GM23338 (cell line): Measurements from ENCODE around the gene CENPK. TPM values are rescaled to one million over a fixed set of nuclear protein-coding genes. Genes with fewer than 3 reads are reported as not detected.
"Not testable (repeated sequence)": the region's sequence is repeated elsewhere in the genome, so short reads cannot be mapped to it uniquely, and the experiment has no call there.

Experiments
- ATAC-seq: fragments of 200-7000 bp; cut with Tn5 transposase; 3 replicates; pipeline ENCODE4 v1.9.1; 2020
- DNase-seq: peaks from one replicate; pipeline ENCODE4 v3.0.0-alpha.2; 2015; ENCODE audit warnings: low spot score
- H2AFZ ChIP-seq: fragments of 200-600 bp; sonication (generic); 2 replicates; pipeline ENCODE4 v1.8.0; 2016; ENCODE audit warnings: antibody characterized with exemption, mild to moderate bottlenecking, moderate library complexity
- H3F3A ChIP-seq: fragments of 200-600 bp; sonication (generic); replicated peaks from 2 replicates; pipeline ENCODE4 v1.8.0; 2017; ENCODE audit warnings: antibody characterized with exemption, mixed run types, low read depth
- H3K27ac ChIP-seq: fragments of 200-600 bp; sonication (generic); 2 replicates; pipeline ENCODE4 v1.6.1; 2016; ENCODE audit warnings: low read depth
- H3K27me3 ChIP-seq: fragments of 200-600 bp; sonication (generic); 2 replicates; pipeline ENCODE4 v1.8.0; 2016; ENCODE audit warnings: mild to moderate bottlenecking, mixed run types, moderate library complexity; ENCODE audit not compliant: insufficient read depth
- H3K36me3 ChIP-seq: fragments of 200-600 bp; sonication (generic); 2 replicates; pipeline ENCODE4 v1.8.0; 2016; ENCODE audit warnings: mild to moderate bottlenecking; ENCODE audit not compliant: insufficient read depth
- H3K4me1 ChIP-seq: fragments of 200-600 bp; sonication (generic); 2 replicates; pipeline ENCODE4 v1.8.0; 2016; ENCODE audit warnings: mild to moderate bottlenecking, moderate library complexity; ENCODE audit not compliant: insufficient read depth
- H3K4me2 ChIP-seq: fragments of 200-600 bp; sonication (generic); 2 replicates; pipeline ENCODE4 v1.7.1; 2017; ENCODE audit warnings: mixed run types
- H3K4me3 ChIP-seq: fragments of 200-600 bp; sonication (generic); 2 replicates; pipeline ENCODE4 v1.6.1; 2016; ENCODE audit warnings: mixed run types
- H3K79me2 ChIP-seq: fragments of 200-600 bp; sonication (generic); replicated peaks from 2 replicates; pipeline ENCODE4 v1.8.0; 2017; ENCODE audit warnings: mild to moderate bottlenecking; ENCODE audit not compliant: insufficient read depth
- H3K9me2 ChIP-seq: fragments of 200-600 bp; sonication (generic); 2 replicates; pipeline ENCODE4 v1.8.0; 2017; ENCODE audit not compliant: insufficient read depth
- H4K20me1 ChIP-seq: fragments of 200-600 bp; sonication (generic); replicated peaks from 2 replicates; pipeline ENCODE4 v1.8.0; 2017; ENCODE audit warnings: mild to moderate bottlenecking; ENCODE audit not compliant: insufficient read depth
- H3K27ac Mint-ChIP-seq: 2 replicates; pipeline ENCODE4 v1.8.0; 2020; ENCODE audit warnings: inconsistent platforms, mild to moderate bottlenecking, moderate library complexity, mixed read lengths
- H3K27me3 Mint-ChIP-seq: 3 replicates; pipeline ENCODE4 v1.8.0; 2022; ENCODE audit warnings: low read depth, mild to moderate bottlenecking, moderate library complexity, mixed read lengths, inconsistent platforms; ENCODE audit not compliant: insufficient read depth, poor library complexity
- H3K36me3 Mint-ChIP-seq: 3 replicates; pipeline ENCODE4 v1.8.0; 2021; ENCODE audit warnings: low read depth, mild to moderate bottlenecking, inconsistent platforms, moderate library complexity, mixed read lengths
- H3K4me1 Mint-ChIP-seq: 3 replicates; pipeline ENCODE4 v1.8.0; 2020; ENCODE audit warnings: mild to moderate bottlenecking, inconsistent platforms, mixed read lengths
- H3K4me3 Mint-ChIP-seq: 3 replicates; pipeline ENCODE4 v1.8.0; 2021; ENCODE audit warnings: moderate library complexity, mild to moderate bottlenecking, inconsistent platforms, mixed read lengths
- H3K9me3 Mint-ChIP-seq: 3 replicates; pipeline ENCODE4 v1.8.0; 2020; ENCODE audit warnings: moderate library complexity, mild to moderate bottlenecking, inconsistent platforms, mixed read lengths
- CREB1 ChIP-seq: fragments of 250-450 bp; sonication (Bioruptor Pico); IDR thresholded peaks from 2 replicates; pipeline ENCODE4 v1.5.0; 2020; ENCODE audit warnings: low read depth, mild to moderate bottlenecking, moderate library complexity
- EZH2 ChIP-seq: fragments of 200-600 bp; sonication (generic); IDR thresholded peaks from one replicate; pipeline ENCODE4 v1.8.0; 2017; ENCODE audit warnings: antibody characterized with exemption, mild to moderate bottlenecking, low read depth; ENCODE audit not compliant: unreplicated experiment
- EZH2phosphoT487 ChIP-seq: fragments of 200-600 bp; sonication (generic); IDR thresholded peaks from one replicate; pipeline ENCODE4 v1.8.1; 2018; ENCODE audit warnings: antibody characterized with exemption; ENCODE audit not compliant: unreplicated experiment
- POLR2AphosphoS5 ChIP-seq: IDR thresholded peaks from 2 replicates; pipeline ENCODE4 v1.6.1; 2016; ENCODE audit warnings: antibody characterized with exemption, low read depth
- STAT1 ChIP-seq: IDR thresholded peaks from one replicate; pipeline ENCODE4 v1.6.1; 2016; ENCODE audit warnings: antibody characterized with exemption; ENCODE audit not compliant: unreplicated experiment
- ZNF331 ChIP-seq: fragments of 250-450 bp; sonication (Bioruptor Pico); IDR thresholded peaks from 2 replicates; pipeline ENCODE4 v1.5.0; 2020; ENCODE audit warnings: low read depth, mild to moderate bottlenecking, moderate library complexity
- polyA plus RNA-seq: library from polyadenylated mRNA; unstranded; fragments of >200 nt; fragmentation: Nextera tagmentation; extraction: Ambion mirVana; gene quantifications from 2 replicates; pipeline ENCODE4 v1.2.1, GENCODE V29; 2016
- total RNA-seq: library from RNA; depleted of rRNA; stranded (reverse); fragments of >200 nt; shearing (Covaris generic); gene quantifications from 2 replicates; pipeline ENCODE4 v1.2.3, GENCODE V29; 2014
- TF ChIP-seq, protein P1 (sequence below), 2 experiments: fragments of 200-600 bp in 1 of 2; sonication (generic) in 1 of 2; conservative IDR thresholded peaks; 2 replicates each; pipeline versions ENCODE4 v1.5.1 to v1.6.1; 2016 to 2017; ENCODE audit warnings: antibody characterized with exemption in 2 of 2, low read depth in 2 of 2, mild to moderate bottlenecking in 2 of 2, moderate library complexity in 1 of 2

The CENPK gene
- total and polyA plus RNA-seq, 2 experiments from 2014 or later, result 50.2 to 137 TPM

DNA sequence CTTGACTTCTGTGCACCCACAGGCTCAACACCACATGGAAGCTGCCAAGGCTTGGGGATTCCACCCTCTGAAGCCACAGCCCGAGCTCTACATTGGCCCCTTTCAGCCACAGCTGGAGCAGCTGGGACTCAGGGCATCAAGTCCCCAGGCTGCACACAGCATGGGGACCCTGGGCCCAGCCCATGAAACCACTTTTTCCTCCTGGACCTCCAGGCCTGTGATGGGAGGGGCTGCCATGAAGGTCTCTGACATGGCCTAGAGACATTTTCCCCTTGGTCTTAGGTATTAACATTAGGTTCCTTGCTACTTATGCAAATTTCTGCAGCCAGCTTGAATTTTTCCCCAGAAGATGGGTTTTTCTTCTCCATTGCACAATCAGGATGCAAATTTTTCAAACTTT, 38.8 kb upstream of the CENPK start:
- not testable (repeated sequence) for H3K27me3 Mint-ChIP-seq, H3K4me1 ChIP-seq, DNase-seq, ATAC-seq, H3K27ac ChIP-seq, H3K4me3 Mint-ChIP-seq, H3K4me1 Mint-ChIP-seq, H3K4me2 ChIP-seq, H3K79me2 ChIP-seq, H3K4me3 ChIP-seq, H4K20me1 ChIP-seq, H3F3A ChIP-seq, H3K27me3 ChIP-seq, H3K9me2 ChIP-seq, H3K27ac Mint-ChIP-seq, H2AFZ ChIP-seq
- H3K9me3 Mint-ChIP-seq, result peaks cover 27% of the 10 kb centered on the region
- peaks cover 22% of the 10 kb centered on the region for H3K36me3 ChIP-seq
- peaks cover 58% of the 10 kb centered on the region for H3K36me3 Mint-ChIP-seq

DNA sequence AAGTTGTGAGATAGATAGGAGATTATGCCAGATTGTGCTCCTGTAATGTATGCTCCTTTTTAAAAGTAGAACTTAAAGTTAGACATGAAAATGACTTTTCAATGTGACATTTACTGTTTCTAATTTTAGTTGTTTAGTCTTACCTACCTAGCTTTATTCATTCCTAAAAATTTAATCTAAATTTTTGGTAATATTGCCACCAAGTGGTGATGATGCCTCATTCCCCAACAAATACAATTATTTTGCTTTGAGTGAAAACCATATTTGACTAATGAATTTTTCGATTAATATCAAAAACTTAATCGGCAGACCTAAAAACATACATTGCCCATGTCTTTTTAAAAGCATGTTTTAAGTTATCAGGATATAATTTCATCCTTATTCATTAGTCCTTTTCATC, 25.7 kb upstream of the CENPK start:
- Histone ChIP-seq H3K9me2 (no peaks in the 10 kb centered on the region), H2AFZ (no peak overlapping the region), H3K36me3 (peaks cover 32% of the 10 kb centered on the region), H3K4me2 (no peak overlapping the region), H3K4me3 (no peak overlapping the region), H4K20me1 (no peaks in the 10 kb centered on the region; the same call in none of the 2 replicates), H3F3A (no peaks in the 10 kb centered on the region), H3K27ac (no peak overlapping the region), H3K79me2 (no peaks in the 10 kb centered on the region), H3K4me1 (no peaks in the 10 kb centered on the region), H3K27me3 (no peaks in the 10 kb centered on the region)
- Mint-ChIP-seq H3K9me3 (no peaks in the 10 kb centered on the region), H3K27me3 (no peaks in the 10 kb centered on the region), H3K36me3 (peaks cover 28% of the 10 kb centered on the region), H3K4me3 (no peak overlapping the region), H3K27ac (no peak overlapping the region), H3K4me1 (no peaks in the 10 kb centered on the region)
- no peak for TF ChIP-seq EZH2
- no peak for TF ChIP-seq STAT1
- TF ChIP-seq, protein P1, sequence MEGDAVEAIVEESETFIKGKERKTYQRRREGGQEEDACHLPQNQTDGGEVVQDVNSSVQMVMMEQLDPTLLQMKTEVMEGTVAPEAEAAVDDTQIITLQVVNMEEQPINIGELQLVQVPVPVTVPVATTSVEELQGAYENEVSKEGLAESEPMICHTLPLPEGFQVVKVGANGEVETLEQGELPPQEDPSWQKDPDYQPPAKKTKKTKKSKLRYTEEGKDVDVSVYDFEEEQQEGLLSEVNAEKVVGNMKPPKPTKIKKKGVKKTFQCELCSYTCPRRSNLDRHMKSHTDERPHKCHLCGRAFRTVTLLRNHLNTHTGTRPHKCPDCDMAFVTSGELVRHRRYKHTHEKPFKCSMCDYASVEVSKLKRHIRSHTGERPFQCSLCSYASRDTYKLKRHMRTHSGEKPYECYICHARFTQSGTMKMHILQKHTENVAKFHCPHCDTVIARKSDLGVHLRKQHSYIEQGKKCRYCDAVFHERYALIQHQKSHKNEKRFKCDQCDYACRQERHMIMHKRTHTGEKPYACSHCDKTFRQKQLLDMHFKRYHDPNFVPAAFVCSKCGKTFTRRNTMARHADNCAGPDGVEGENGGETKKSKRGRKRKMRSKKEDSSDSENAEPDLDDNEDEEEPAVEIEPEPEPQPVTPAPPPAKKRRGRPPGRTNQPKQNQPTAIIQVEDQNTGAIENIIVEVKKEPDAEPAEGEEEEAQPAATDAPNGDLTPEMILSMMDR (conservative IDR thresholded peaks at IDR 0.05; ENCODE audit: low read depth in 2 of 2), result peak in 1 of 2 experiments; percentile 27; a peak in 2 of 4 replicates
- TF ChIP-seq POLR2AphosphoS5, result no peak
- no peak for TF ChIP-seq ZNF331
- TF ChIP-seq CREB1 (CRISPR knock-in tag), result no peak
- TF ChIP-seq EZH2phosphoT487, result no peak
- no peak for ATAC-seq
- DNase-seq, result no peak

DNA sequence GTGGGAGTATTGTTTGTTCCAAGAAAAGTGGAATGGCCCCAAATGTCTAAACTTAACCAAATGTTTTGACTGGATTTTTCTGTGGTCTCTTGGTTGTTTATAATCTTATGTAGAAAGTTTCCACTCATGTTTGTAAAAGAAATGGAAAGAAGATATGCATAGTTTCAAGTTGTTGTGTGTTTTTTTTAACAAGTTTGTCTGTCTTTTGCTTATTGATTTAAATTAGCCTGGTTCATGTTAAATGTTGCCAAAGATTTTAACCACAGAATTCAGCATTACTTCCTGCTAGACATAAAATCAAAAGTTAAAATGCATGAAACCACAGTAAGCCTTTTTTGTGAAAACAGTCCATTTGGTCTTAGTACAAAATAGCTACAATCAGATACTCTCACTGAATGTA, 14.2 kb upstream of the CENPK start:
- no peaks in the 10 kb centered on the region for H3K27me3 Mint-ChIP-seq
- no peak overlapping the region for H3K4me3 ChIP-seq
- no peaks in the 10 kb centered on the region for H4K20me1 ChIP-seq
- H3K4me2 ChIP-seq, result no peak overlapping the region
- no peaks in the 10 kb centered on the region for H3K9me2 ChIP-seq
- H3K4me1 Mint-ChIP-seq, result no peaks in the 10 kb centered on the region
- H3F3A ChIP-seq, result no peaks in the 10 kb centered on the region
- H3K79me2 ChIP-seq, result peaks cover 2% of the 10 kb centered on the region
- H3K27ac Mint-ChIP-seq, result no peak overlapping the region
- no peaks in the 10 kb centered on the region for H3K4me1 ChIP-seq
- H3K27me3 ChIP-seq, result no peaks in the 10 kb centered on the region
- no peaks in the 10 kb centered on the region for H3K9me3 Mint-ChIP-seq
- peaks cover 5% of the 10 kb centered on the region; the same call in 1 of the 2 replicates for H3K36me3 ChIP-seq
- ATAC-seq (no peak), DNase-seq (no peak)
- H3K36me3 Mint-ChIP-seq, result peaks cover 37% of the 10 kb centered on the region
- H2AFZ ChIP-seq, result no peak overlapping the region
- no peak overlapping the region for H3K4me3 Mint-ChIP-seq
- no peak overlapping the region for H3K27ac ChIP-seq
- TF ChIP-seq POLR2AphosphoS5 (no peak), EZH2phosphoT487 (no peak), CREB1 (CRISPR knock-in tag) (no peak), EZH2 (no peak)
- TF ChIP-seq, protein P1 (conservative IDR thresholded peaks at IDR 0.05; ENCODE audit: low read depth in 2 of 2), result no peak
